Left lung (tissue), 10 donors: ENCODE results near the gene MICAL2. TPM values are rescaled to one million over a fixed set of nuclear protein-coding genes. Genes with fewer than 3 reads are reported as not detected.
A peak's percentile ranks its signal among the peaks of the same experiment; 100 is the strongest.

Experiments used
- ATAC-seq: fragments of 200-7000 bp; cut with Tn5 transposase; one replicate; pipeline ENCODE4 v1.9.1; 2020; ENCODE audit warnings: moderate library complexity
- DNase-seq, 4 donors: peaks; one replicate each; pipeline ENCODE4 v3.0.0-alpha.2; 2013 to 2020
- H3K27ac ChIP-seq, 2 donors: fragments of 200-600 bp; sonication (generic) in 1 of 2; one replicate each; pipeline versions ENCODE4 v1.5.0 to v1.8.0; 2020 to 2021
- H3K27me3 ChIP-seq, 2 donors: fragments of 200-600 bp; sonication (generic) in 1 of 2; one replicate each; pipeline versions ENCODE4 v1.5.0 to v1.8.0; 2020 to 2021
- H3K36me3 ChIP-seq, 2 donors: fragments of 200-600 bp; sonication (generic) in 1 of 2; one replicate each; pipeline versions ENCODE4 v1.5.0 to v1.8.0; 2020 to 2021
- H3K4me1 ChIP-seq, 2 donors: fragments of 200-600 bp; one replicate each; pipeline ENCODE4 v1.8.0; 2021
- H3K4me3 ChIP-seq, 2 donors: fragments of 200-600 bp; sonication (generic) in 1 of 2; one replicate each; pipeline versions ENCODE4 v1.5.0 to v1.8.0; 2020 to 2021; ENCODE audit warnings: mild to moderate bottlenecking in 1 of 2
- H3K9me3 ChIP-seq, 2 donors: fragments of 200-600 bp; sonication (generic) in 1 of 2; one replicate each; pipeline versions ENCODE4 v1.5.0 to v1.8.0; 2020 to 2021
- intact Hi-C, 2 donors: fragments of 100-400 bp; cut with DNase I; formaldehyde crosslinking; loops; one replicate each; pipeline versions ENCODE4 v1.11.2 to v1.14.2; 2022
- polyA plus RNA-seq, 6 donors: library from polyadenylated mRNA; unstranded; fragments of 120-200 nt; gene quantifications; one replicate each; pipeline ENCODE4 v1.2.1, GENCODE V29; 2013; ENCODE audit not compliant: insufficient read length in 6 of 6
- total RNA-seq, 2 donors: library from RNA; stranded (reverse); fragmentation: NEBNext Ultra II Directional; extraction: Animal tissue kit (Norgen Biotek cat#: 25700); gene quantifications; one replicate each; pipeline ENCODE4 v1.2.1, GENCODE V29; 2021
- TF ChIP-seq, protein P1 (sequence below), 2 donors: fragments of 200-600 bp; sonication (generic) in 1 of 2; IDR thresholded peaks; one replicate each; pipeline versions ENCODE4 v1.5.0 to v1.8.0; 2021; ENCODE audit warnings: antibody characterized with exemption in 2 of 2
- donor health status: DM: no; HTN: yes; CAD: no.
- donor health status: DM: no; HTN: no; CAD: no.

The MICAL2 gene
- total and polyA plus RNA-seq, 8 donors, result 49.8 to 293 (median 89.4) TPM

DNA sequence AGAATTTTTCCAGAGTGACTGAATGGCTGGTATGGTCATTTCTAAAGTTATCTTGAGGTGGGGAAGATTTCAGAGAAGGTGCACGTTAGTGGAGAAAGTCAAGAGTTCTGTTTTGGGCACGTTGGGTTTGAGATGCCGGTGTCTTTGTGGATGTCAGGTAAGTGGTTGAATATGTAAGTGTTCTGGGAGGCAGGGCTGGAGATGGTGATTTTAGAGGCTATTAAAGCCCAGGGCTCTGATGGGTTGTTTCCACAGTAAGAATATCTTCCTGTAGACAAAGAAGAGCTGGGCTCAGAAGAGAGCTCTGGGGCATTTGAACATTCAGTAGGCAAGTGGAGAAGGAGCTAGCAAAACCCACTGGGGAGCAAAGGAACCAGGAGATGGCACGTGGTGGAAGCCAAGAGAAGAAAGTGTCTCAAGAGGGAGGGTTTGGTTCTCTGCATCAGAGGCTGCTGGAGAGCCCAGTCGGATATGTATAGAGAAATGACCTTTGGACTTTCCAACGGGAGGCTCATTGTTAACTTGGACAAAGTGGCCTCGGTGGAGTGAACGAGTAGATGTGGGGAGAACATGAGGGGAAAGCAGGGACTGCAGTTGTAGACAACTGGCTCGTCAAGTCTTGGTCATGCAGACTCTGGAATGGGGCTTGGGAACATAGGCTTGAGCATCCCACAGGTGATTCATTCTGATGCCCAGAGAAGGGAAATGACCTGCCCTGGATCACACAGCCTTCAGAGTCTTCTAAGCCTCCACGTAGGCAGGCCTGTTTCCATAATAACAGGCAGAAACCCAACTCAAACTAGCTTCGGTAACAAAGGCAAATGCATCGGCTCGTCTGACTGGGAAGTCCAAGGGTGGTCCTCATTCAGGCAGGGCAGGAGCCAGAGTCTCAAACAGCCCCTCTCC, 168.6 kb downstream of the MICAL2 start:
- intact Hi-C loops, result no loop called here
- no peak for DNase-seq
- Histone ChIP-seq H3K9me3 (no peaks in the 10 kb centered on the region), H3K4me1 (peaks cover 0 to 9% of the 10 kb centered on the region in 2 donors), H3K36me3 (no peaks in the 10 kb centered on the region), H3K4me3 (no peak overlapping the region), H3K27ac (no peak overlapping the region), H3K27me3 (no peaks in the 10 kb centered on the region)
- no peak for ATAC-seq
- TF ChIP-seq, protein P1, sequence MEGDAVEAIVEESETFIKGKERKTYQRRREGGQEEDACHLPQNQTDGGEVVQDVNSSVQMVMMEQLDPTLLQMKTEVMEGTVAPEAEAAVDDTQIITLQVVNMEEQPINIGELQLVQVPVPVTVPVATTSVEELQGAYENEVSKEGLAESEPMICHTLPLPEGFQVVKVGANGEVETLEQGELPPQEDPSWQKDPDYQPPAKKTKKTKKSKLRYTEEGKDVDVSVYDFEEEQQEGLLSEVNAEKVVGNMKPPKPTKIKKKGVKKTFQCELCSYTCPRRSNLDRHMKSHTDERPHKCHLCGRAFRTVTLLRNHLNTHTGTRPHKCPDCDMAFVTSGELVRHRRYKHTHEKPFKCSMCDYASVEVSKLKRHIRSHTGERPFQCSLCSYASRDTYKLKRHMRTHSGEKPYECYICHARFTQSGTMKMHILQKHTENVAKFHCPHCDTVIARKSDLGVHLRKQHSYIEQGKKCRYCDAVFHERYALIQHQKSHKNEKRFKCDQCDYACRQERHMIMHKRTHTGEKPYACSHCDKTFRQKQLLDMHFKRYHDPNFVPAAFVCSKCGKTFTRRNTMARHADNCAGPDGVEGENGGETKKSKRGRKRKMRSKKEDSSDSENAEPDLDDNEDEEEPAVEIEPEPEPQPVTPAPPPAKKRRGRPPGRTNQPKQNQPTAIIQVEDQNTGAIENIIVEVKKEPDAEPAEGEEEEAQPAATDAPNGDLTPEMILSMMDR (IDR thresholded peaks at IDR 0.05), result no peak

DNA sequence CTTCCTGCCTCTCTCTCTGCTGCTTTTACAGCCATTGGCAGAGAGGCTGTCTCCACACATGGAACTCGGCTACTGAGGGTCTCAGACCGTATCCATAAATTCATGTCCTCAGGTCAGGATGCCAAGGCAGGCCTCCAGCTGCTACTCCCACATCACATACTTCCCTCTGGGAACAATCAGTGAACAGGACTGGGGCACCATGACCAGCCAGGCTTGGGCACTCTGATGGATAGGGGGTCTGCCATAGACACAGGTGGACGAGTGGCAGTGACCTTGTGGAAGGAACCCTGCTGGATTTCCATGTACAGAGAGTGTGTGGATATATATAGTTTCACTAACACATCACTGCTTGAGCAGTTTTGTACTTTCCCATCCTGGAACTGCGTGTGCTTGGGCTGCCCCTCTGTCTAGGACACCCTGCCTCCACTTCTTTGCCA, 169.3 kb downstream of the MICAL2 start:
- Histone ChIP-seq H3K27ac (no peak overlapping the region), H3K4me3 (no peak overlapping the region), H3K27me3 (no peaks in the 10 kb centered on the region), H3K36me3 (no peaks in the 10 kb centered on the region), H3K4me1 (peaks cover 0 to 9% of the 10 kb centered on the region in 2 donors), H3K9me3 (no peaks in the 10 kb centered on the region)
- intact Hi-C loops, result loop anchor here in 1 of 2 donors (5.0 kb wide), 1 partner anchor 232 kb away; no protein-coding TSS in a partner anchor
- ATAC-seq, result no peak
- TF ChIP-seq, protein P1 (IDR thresholded peaks at IDR 0.05), result no peak
- no peak for DNase-seq

DNA sequence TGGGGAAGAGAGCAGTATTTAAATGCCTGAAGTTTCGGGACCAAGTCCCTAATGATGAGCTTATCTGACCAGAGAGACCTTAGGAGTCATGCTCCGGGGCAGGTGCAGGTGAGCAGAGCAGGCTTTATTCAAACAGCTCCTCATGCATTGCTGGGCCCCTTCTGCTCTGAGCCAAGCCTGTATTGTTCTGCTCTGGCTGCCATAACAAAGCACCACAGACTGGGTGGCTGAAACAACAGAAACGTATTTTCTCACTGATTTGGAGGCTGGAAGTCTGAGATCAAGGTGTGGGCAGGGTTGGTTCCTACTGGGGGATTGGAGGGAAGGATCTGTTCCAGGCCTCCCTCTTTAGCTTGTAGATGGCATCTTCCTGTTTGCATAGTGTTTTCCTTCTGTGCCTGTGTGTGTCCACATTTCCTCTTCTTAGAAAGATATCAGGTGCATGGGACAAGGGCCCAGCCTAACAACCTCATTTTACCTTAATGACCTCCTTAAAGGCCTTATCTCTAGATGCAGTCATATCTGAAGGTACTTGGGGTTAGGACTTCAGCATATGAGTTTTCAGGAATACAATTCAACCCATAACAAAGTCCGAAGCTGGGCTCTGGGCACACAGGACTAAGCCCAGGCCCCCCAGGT, 169.9 kb downstream of the MICAL2 start:
- no peaks in the 10 kb centered on the region for H3K27me3 ChIP-seq
- H3K9me3 ChIP-seq, result no peaks in the 10 kb centered on the region
- no peak for DNase-seq
- peaks cover 0 to 9% of the 10 kb centered on the region in 2 donors for H3K4me1 ChIP-seq
- intact Hi-C loops, result loop anchor here in 1 of 2 donors (5.0 kb wide), 1 partner anchor 233 kb away; no protein-coding TSS in a partner anchor
- no peaks in the 10 kb centered on the region for H3K36me3 ChIP-seq
- H3K4me3 ChIP-seq, result no peak overlapping the region
- peak overlapping the region in 1 of 2 donors; percentile 26 for H3K27ac ChIP-seq
- TF ChIP-seq, protein P1 (IDR thresholded peaks at IDR 0.05), result no peak
- peak; percentile 54 for ATAC-seq

DNA sequence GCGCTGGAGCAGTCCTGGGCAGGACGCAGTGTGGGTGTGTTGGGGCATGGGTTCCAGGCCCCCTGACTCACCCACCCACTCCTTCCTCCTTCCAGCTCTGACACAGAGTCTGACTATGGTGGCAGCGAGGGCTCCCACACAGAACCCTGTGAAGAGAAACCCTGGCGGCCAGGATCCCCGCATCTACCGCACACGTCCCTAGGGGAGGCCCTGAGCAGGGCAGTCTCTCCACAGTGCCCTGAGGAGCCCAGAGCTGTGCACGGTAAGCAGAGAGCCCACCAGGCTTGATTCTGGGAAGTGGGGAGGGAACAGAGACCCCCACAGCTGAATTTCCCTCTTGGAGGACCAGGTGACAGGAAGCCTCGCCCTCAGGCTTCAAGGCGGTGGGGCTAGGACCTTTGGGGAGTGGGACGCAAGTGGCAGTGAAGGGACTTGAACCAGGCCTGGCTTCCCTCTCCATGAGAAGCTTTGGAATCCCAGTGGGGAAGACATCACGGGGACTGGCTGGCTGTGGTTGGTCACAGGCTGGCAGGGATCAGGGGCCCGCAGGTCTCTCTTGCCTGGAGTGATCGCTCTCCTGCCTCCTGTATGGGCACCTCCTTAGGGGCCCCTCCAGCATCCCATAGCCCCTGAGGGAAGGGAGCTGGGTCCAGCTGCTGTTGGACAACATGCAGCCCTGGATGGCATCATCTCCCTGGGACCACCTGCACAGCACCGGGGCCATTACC, 170.6 kb downstream of the MICAL2 start:
- TF ChIP-seq, protein P1 (IDR thresholded peaks at IDR 0.05), result no peak
- DNase-seq, result no peak
- H3K27me3 ChIP-seq, result no peaks in the 10 kb centered on the region
- no peak for ATAC-seq
- H3K36me3 ChIP-seq, result no peaks in the 10 kb centered on the region
- H3K27ac ChIP-seq, result no peak overlapping the region
- peaks cover 6 to 15% of the 10 kb centered on the region in 2 donors for H3K4me1 ChIP-seq
- no peaks in the 10 kb centered on the region for H3K9me3 ChIP-seq
- H3K4me3 ChIP-seq, result no peak overlapping the region
- intact Hi-C loops, result loop anchor here in 1 of 2 donors (5.0 kb wide), 1 partner anchor 234 kb away; no protein-coding TSS in a partner anchor
